ENCODE results near the gene MGAT3. TPM values are rescaled to one million over a fixed set of nuclear protein-coding genes. Genes with fewer than 3 reads are reported as not detected.

MGAT3 gene
- total and polyA plus RNA-seq, 2 donors, result 1.6 to 3.7 TPM

- H3K9me3 ChIP-seq (ENCODE audit: control insufficient read depth in 2 of 2, insufficient read depth in 1 of 2, low read length in 1 of 2), result peaks cover 0 to 3% of the 10 kb centered on the region in 2 donors
- 96% methylated on average over 11 of the region's 11 CpGs for WGBS
- H3K27me3 ChIP-seq (ENCODE audit: control insufficient read depth in 2 of 2, insufficient read depth in 1 of 2, low read length in 1 of 2), result peaks cover 5 to 6% of the 10 kb centered on the region in 2 donors
- H3K4me1 ChIP-seq (ENCODE audit: control insufficient read depth in 2 of 2, insufficient read depth in 2 of 2, low read length in 2 of 2), result peaks cover 20 to 34% of the 10 kb centered on the region in 2 donors
- no peak overlapping the region for H3K27ac ChIP-seq (ENCODE audit: low read depth in 1 of 2, low read length in 1 of 2)
- no peak for DNase-seq (ENCODE audit: low read depth in 6 of 9, low spot score in 9 of 9)
- H3K36me3 ChIP-seq (ENCODE audit: control insufficient read depth in 2 of 2, insufficient read depth in 2 of 2, low read length in 1 of 2), result peaks cover 46 to 47% of the 10 kb centered on the region in 2 donors
- no peak overlapping the region for H3K4me3 ChIP-seq (ENCODE audit: low read length in 2 of 2)
These were observed 41.9 kb upstream of the MGAT3 start for GRCh38 chr22:39414886-39415285.

GRCh38 chr22:39415506-39415905 is 41.3 kb upstream of the MGAT3 start:
- no peak overlapping the region for H3K4me3 ChIP-seq (ENCODE audit: low read length in 2 of 2)
- peaks cover 5 to 6% of the 10 kb centered on the region in 2 donors for H3K27me3 ChIP-seq (ENCODE audit: control insufficient read depth in 2 of 2, insufficient read depth in 1 of 2, low read length in 1 of 2)
- no peak for DNase-seq (ENCODE audit: low read depth in 6 of 9, low spot score in 9 of 9)
- H3K27ac ChIP-seq (ENCODE audit: low read depth in 1 of 2, low read length in 1 of 2), result no peak overlapping the region
- H3K36me3 ChIP-seq (ENCODE audit: control insufficient read depth in 2 of 2, insufficient read depth in 2 of 2, low read length in 1 of 2), result peaks cover 52 to 53% of the 10 kb centered on the region in 2 donors
- 98% methylated on average over 16 of the region's 16 CpGs for WGBS
- peaks cover 0 to 3% of the 10 kb centered on the region in 2 donors for H3K9me3 ChIP-seq (ENCODE audit: control insufficient read depth in 2 of 2, insufficient read depth in 1 of 2, low read length in 1 of 2)
- H3K4me1 ChIP-seq (ENCODE audit: control insufficient read depth in 2 of 2, insufficient read depth in 2 of 2, low read length in 2 of 2), result peaks cover 20 to 34% of the 10 kb centered on the region in 2 donors

- Histone ChIP-seq H3K27ac (ENCODE audit: low read depth in 1 of 2, low read length in 1 of 2) (no peak overlapping the region), H3K4me3 (ENCODE audit: low read length in 2 of 2) (no peak overlapping the region), H3K36me3 (ENCODE audit: control insufficient read depth in 2 of 2, insufficient read depth in 2 of 2, low read length in 1 of 2) (peaks cover 58 to 61% of the 10 kb centered on the region in 2 donors), H3K27me3 (ENCODE audit: control insufficient read depth in 2 of 2, insufficient read depth in 1 of 2, low read length in 1 of 2) (peaks cover 2 to 4% of the 10 kb centered on the region in 2 donors), H3K4me1 (ENCODE audit: control insufficient read depth in 2 of 2, insufficient read depth in 2 of 2, low read length in 2 of 2) (peaks cover 20 to 32% of the 10 kb centered on the region in 2 donors), H3K9me3 (ENCODE audit: control insufficient read depth in 2 of 2, insufficient read depth in 1 of 2, low read length in 1 of 2) (peaks cover 0 to 3% of the 10 kb centered on the region in 2 donors)
- 95% methylated on average over 7 of the region's 7 CpGs for WGBS
- DNase-seq (ENCODE audit: low read depth in 6 of 9, low spot score in 9 of 9), result no peak
These were observed 40.5 kb upstream of the MGAT3 start for GRCh38 chr22:39416319-39416718.

- peaks cover 67 to 70% of the 10 kb centered on the region in 2 donors for H3K36me3 ChIP-seq (ENCODE audit: control insufficient read depth in 2 of 2, insufficient read depth in 2 of 2, low read length in 1 of 2)
These were observed 39.2 kb upstream of the MGAT3 start for GRCh38 chr22:39417641-39418040.

DNA sequence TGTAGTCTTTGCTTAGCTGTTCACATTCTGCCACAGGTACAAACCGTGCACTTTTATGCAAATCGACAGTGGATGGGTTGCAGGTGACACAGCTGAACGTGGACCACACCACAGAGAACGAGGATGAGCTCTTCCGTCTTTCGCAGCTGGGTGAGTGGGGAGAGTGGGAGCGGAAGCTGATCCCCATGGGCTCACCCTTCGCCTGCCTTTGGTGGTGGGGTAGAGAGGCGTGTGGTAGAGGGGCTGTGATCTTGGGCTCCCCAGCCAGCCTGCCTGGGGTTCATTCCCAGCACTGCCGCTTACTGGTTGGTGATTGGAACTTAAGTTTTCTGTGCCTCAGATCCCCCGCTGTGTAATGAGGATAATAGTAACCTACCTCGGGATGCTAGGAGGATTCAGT is 38.1 kb upstream of the MGAT3 start:
- H3K4me1 ChIP-seq (ENCODE audit: control insufficient read depth in 2 of 2, insufficient read depth in 2 of 2, low read length in 2 of 2), result peaks cover 6 to 15% of the 10 kb centered on the region in 2 donors
- H3K4me3 ChIP-seq (ENCODE audit: low read length in 2 of 2), result no peak overlapping the region
- H3K9me3 ChIP-seq (ENCODE audit: control insufficient read depth in 2 of 2, insufficient read depth in 1 of 2, low read length in 1 of 2), result no peaks in the 10 kb centered on the region
- peaks cover 70 to 73% of the 10 kb centered on the region in 2 donors for H3K36me3 ChIP-seq (ENCODE audit: control insufficient read depth in 2 of 2, insufficient read depth in 2 of 2, low read length in 1 of 2)
- WGBS, result 98% methylated on average over 12 of the region's 12 CpGs
- H3K27me3 ChIP-seq (ENCODE audit: control insufficient read depth in 2 of 2, insufficient read depth in 1 of 2, low read length in 1 of 2), result peaks cover 0 to 3% of the 10 kb centered on the region in 2 donors
- no peak overlapping the region for H3K27ac ChIP-seq (ENCODE audit: low read depth in 1 of 2, low read length in 1 of 2)
- DNase-seq (ENCODE audit: low read depth in 6 of 9, low spot score in 9 of 9), result no peak

More at GRCh38 chr22:39417641-39418040, 39.2 kb upstream of the MGAT3 start:
- no peak overlapping the region for H3K4me3 ChIP-seq (ENCODE audit: low read length in 2 of 2)
- no peak for DNase-seq (ENCODE audit: low read depth in 6 of 9, low spot score in 9 of 9)
- WGBS, result 98% methylated on average over 12 of the region's 12 CpGs
- peaks cover 0 to 3% of the 10 kb centered on the region in 2 donors for H3K27me3 ChIP-seq (ENCODE audit: control insufficient read depth in 2 of 2, insufficient read depth in 1 of 2, low read length in 1 of 2)
- H3K9me3 ChIP-seq (ENCODE audit: control insufficient read depth in 2 of 2, insufficient read depth in 1 of 2, low read length in 1 of 2), result no peaks in the 10 kb centered on the region
- H3K4me1 ChIP-seq (ENCODE audit: control insufficient read depth in 2 of 2, insufficient read depth in 2 of 2, low read length in 2 of 2), result peaks cover 11 to 20% of the 10 kb centered on the region in 2 donors
- no peak overlapping the region for H3K27ac ChIP-seq (ENCODE audit: low read depth in 1 of 2, low read length in 1 of 2)

GRCh38 chr22:39419096-39419495 is 37.7 kb upstream of the MGAT3 start:
- H3K27me3 ChIP-seq (ENCODE audit: control insufficient read depth in 2 of 2, insufficient read depth in 1 of 2, low read length in 1 of 2), result peaks cover 0 to 3% of the 10 kb centered on the region in 2 donors
- H3K27ac ChIP-seq (ENCODE audit: low read depth in 1 of 2, low read length in 1 of 2), result no peak overlapping the region
- no peak overlapping the region for H3K4me3 ChIP-seq (ENCODE audit: low read length in 2 of 2)
- WGBS, result 98% methylated on average over 6 of the region's 6 CpGs
- no peaks in the 10 kb centered on the region for H3K9me3 ChIP-seq (ENCODE audit: control insufficient read depth in 2 of 2, insufficient read depth in 1 of 2, low read length in 1 of 2)
- DNase-seq (ENCODE audit: low read depth in 6 of 9, low spot score in 9 of 9), result no peak
- H3K36me3 ChIP-seq (ENCODE audit: control insufficient read depth in 2 of 2, insufficient read depth in 2 of 2, low read length in 1 of 2), result peaks cover 70 to 76% of the 10 kb centered on the region in 2 donors
- peaks cover 2 to 11% of the 10 kb centered on the region in 2 donors for H3K4me1 ChIP-seq (ENCODE audit: control insufficient read depth in 2 of 2, insufficient read depth in 2 of 2, low read length in 2 of 2)

DNA sequence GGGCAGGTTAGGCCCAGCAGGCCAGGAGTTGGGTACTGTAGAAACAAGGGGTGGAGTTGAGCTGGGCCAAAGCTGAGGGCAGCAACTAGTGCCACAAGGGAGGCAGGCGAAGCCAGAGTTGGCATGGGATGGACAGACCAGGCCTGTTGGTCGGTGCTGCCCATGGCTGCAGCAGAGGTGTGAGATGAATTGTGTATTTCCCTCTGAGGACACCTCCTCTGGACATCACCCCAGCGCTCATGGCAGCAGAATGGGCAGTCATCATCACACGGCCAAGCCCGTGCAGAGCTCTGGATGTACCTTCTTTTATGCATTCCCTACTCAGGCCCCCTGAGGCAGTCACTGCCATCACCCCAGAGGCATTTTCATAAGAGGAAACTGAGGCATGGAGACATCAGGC is 36.9 kb upstream of the MGAT3 start:
- H3K27me3 ChIP-seq (ENCODE audit: control insufficient read depth in 2 of 2, insufficient read depth in 1 of 2, low read length in 1 of 2), result no peaks in the 10 kb centered on the region
- H3K9me3 ChIP-seq (ENCODE audit: control insufficient read depth in 2 of 2, insufficient read depth in 1 of 2, low read length in 1 of 2), result no peaks in the 10 kb centered on the region
- no peak for DNase-seq (ENCODE audit: low read depth in 6 of 9, low spot score in 9 of 9)
- no peak overlapping the region for H3K4me3 ChIP-seq (ENCODE audit: low read length in 2 of 2)
- peaks cover 0 to 3% of the 10 kb centered on the region in 2 donors for H3K4me1 ChIP-seq (ENCODE audit: control insufficient read depth in 2 of 2, insufficient read depth in 2 of 2, low read length in 2 of 2)
- over 99% methylated on average over 5 of the region's 5 CpGs for WGBS
- peaks cover 68 to 77% of the 10 kb centered on the region in 2 donors for H3K36me3 ChIP-seq (ENCODE audit: control insufficient read depth in 2 of 2, insufficient read depth in 2 of 2, low read length in 1 of 2)
- H3K27ac ChIP-seq (ENCODE audit: low read depth in 1 of 2, low read length in 1 of 2), result no peak overlapping the region

- no peaks in the 10 kb centered on the region for H3K4me1 ChIP-seq (ENCODE audit: control insufficient read depth in 2 of 2, insufficient read depth in 2 of 2, low read length in 2 of 2)
- no peak overlapping the region for H3K4me3 ChIP-seq (ENCODE audit: low read length in 2 of 2)
- H3K27me3 ChIP-seq (ENCODE audit: control insufficient read depth in 2 of 2, insufficient read depth in 1 of 2, low read length in 1 of 2), result no peaks in the 10 kb centered on the region
- 98% methylated on average over 11 of the region's 11 CpGs for WGBS
- DNase-seq (ENCODE audit: low read depth in 6 of 9, low spot score in 9 of 9), result no peak
- peaks cover 62 to 69% of the 10 kb centered on the region in 2 donors for H3K36me3 ChIP-seq (ENCODE audit: control insufficient read depth in 2 of 2, insufficient read depth in 2 of 2, low read length in 1 of 2)
- H3K27ac ChIP-seq (ENCODE audit: low read depth in 1 of 2, low read length in 1 of 2), result no peak overlapping the region
- no peaks in the 10 kb centered on the region for H3K9me3 ChIP-seq (ENCODE audit: control insufficient read depth in 2 of 2, insufficient read depth in 1 of 2, low read length in 1 of 2)
These were observed 35.1 kb upstream of the MGAT3 start for GRCh38 chr22:39421691-39422090.

GRCh38 chr22:39422101-39422500 is 34.7 kb upstream of the MGAT3 start:
- Histone ChIP-seq H3K4me3 (ENCODE audit: low read length in 2 of 2) (no peak overlapping the region), H3K27me3 (ENCODE audit: control insufficient read depth in 2 of 2, insufficient read depth in 1 of 2, low read length in 1 of 2) (no peaks in the 10 kb centered on the region), H3K36me3 (ENCODE audit: control insufficient read depth in 2 of 2, insufficient read depth in 2 of 2, low read length in 1 of 2) (peaks cover 62 to 69% of the 10 kb centered on the region in 2 donors), H3K4me1 (ENCODE audit: control insufficient read depth in 2 of 2, insufficient read depth in 2 of 2, low read length in 2 of 2) (no peaks in the 10 kb centered on the region), H3K9me3 (ENCODE audit: control insufficient read depth in 2 of 2, insufficient read depth in 1 of 2, low read length in 1 of 2) (no peaks in the 10 kb centered on the region), H3K27ac (ENCODE audit: low read depth in 1 of 2, low read length in 1 of 2) (no peak overlapping the region)
- WGBS, result 88% methylated on average over 7 of the region's 7 CpGs
- DNase-seq (ENCODE audit: low read depth in 6 of 9, low spot score in 9 of 9), result no peak
